Trophoblast cell (in vitro differentiated cells and primary cell): Measurements from ENCODE around the gene ACP4.
"Not testable (repeated sequence)": the region's sequence is repeated elsewhere in the genome, so short reads cannot be mapped to it uniquely, and the experiment has no call there.

ENCODE experiments used
- DNase-seq, 2 donors: peaks; one replicate each; pipeline ENCODE4 v3.0.0-alpha.2; 2016
- H2AFZ ChIP-seq: 2 replicates; pipeline ENCODE4 v1.6.1; 2013; ENCODE audit warnings: low read length, moderate library complexity, mild to moderate bottlenecking; ENCODE audit not compliant: insufficient read depth, poor library complexity
- H2AK5ac ChIP-seq: 2 replicates; pipeline ENCODE4 v1.6.1; 2013; ENCODE audit warnings: mild to moderate bottlenecking, low read length
- H2BK120ac ChIP-seq: 2 replicates; pipeline ENCODE4 v1.6.1; 2013; ENCODE audit warnings: low read length, mild to moderate bottlenecking, moderate library complexity; ENCODE audit not compliant: insufficient read depth, poor library complexity
- H2BK12ac ChIP-seq: 2 replicates; pipeline ENCODE4 v1.6.1; 2013; ENCODE audit warnings: mild to moderate bottlenecking, low read length, moderate library complexity
- H2BK5ac ChIP-seq: 2 replicates; pipeline ENCODE4 v1.6.1; 2013; ENCODE audit warnings: low read length, low read depth, moderate library complexity, mild to moderate bottlenecking; ENCODE audit not compliant: poor library complexity
- H3K14ac ChIP-seq: 2 replicates; pipeline ENCODE4 v1.6.1; 2013; ENCODE audit warnings: mild to moderate bottlenecking, low read length
- H3K18ac ChIP-seq: 2 replicates; pipeline ENCODE4 v1.6.1; 2013; ENCODE audit warnings: mild to moderate bottlenecking, low read length
- H3K23ac ChIP-seq: 2 replicates; pipeline ENCODE4 v1.6.1; 2013; ENCODE audit warnings: low read length
- H3K27ac ChIP-seq: 2 replicates; pipeline ENCODE4 v1.5.1; 2013; ENCODE audit warnings: low read depth, mild to moderate bottlenecking, inconsistent platforms, low read length, moderate library complexity
- H3K27me3 ChIP-seq: 2 replicates; pipeline ENCODE4 v1.6.1; 2013; ENCODE audit warnings: inconsistent platforms, mild to moderate bottlenecking, low read length, moderate library complexity; ENCODE audit not compliant: insufficient read depth
- H3K36me3 ChIP-seq, 2 experiments: 1 replicate in 1 of 2; 2 replicates in 1 of 2; pipeline ENCODE4 v1.6.1; 2013; ENCODE audit warnings: low read length in 2 of 2, mild to moderate bottlenecking in 2 of 2, moderate library complexity in 1 of 2; ENCODE audit not compliant: insufficient read depth in 2 of 2, control insufficient read depth in 1 of 2
- H3K4ac ChIP-seq: 2 replicates; pipeline ENCODE4 v1.6.1; 2013; ENCODE audit warnings: low read depth, mild to moderate bottlenecking, low read length, moderate library complexity
- H3K4me1 ChIP-seq, 2 experiments: 1 replicate in 1 of 2; 2 replicates in 1 of 2; pipeline ENCODE4 v1.6.1; 2013; ENCODE audit warnings: low read length in 2 of 2, mild to moderate bottlenecking in 2 of 2, moderate library complexity in 1 of 2; ENCODE audit not compliant: insufficient read depth in 2 of 2, control insufficient read depth in 1 of 2
- H3K4me2 ChIP-seq: 2 replicates; pipeline ENCODE4 v1.6.1; 2013; ENCODE audit warnings: inconsistent platforms, mild to moderate bottlenecking, low read length, moderate library complexity
- H3K4me3 ChIP-seq: 2 replicates; pipeline ENCODE4 v1.5.1; 2013; ENCODE audit warnings: mild to moderate bottlenecking, low read depth, low read length, inconsistent platforms
- H3K79me1 ChIP-seq: one replicate; pipeline ENCODE4 v1.6.1; 2013; ENCODE audit warnings: low read length
- H3K79me2 ChIP-seq: 2 replicates; pipeline ENCODE4 v1.6.1; 2013; ENCODE audit warnings: low read length, mild to moderate bottlenecking; ENCODE audit not compliant: control insufficient read depth, insufficient read depth, poor library complexity
- H3K9ac ChIP-seq: 2 replicates; pipeline ENCODE4 v1.6.1; 2013; ENCODE audit warnings: mild to moderate bottlenecking, low read length
- H3K9me3 ChIP-seq: 2 replicates; pipeline ENCODE4 v1.6.1; 2013; ENCODE audit warnings: low read depth, mild to moderate bottlenecking, control low read depth, inconsistent platforms, low read length; ENCODE audit not compliant: insufficient read depth
- H4K12ac ChIP-seq: 2 replicates; pipeline ENCODE4 v1.6.1; 2013; ENCODE audit warnings: low read depth, mild to moderate bottlenecking, low read length, moderate library complexity
- H4K8ac ChIP-seq: 2 replicates; pipeline ENCODE4 v1.6.1; 2013; ENCODE audit warnings: low read depth, mild to moderate bottlenecking, low read length, moderate library complexity
- H4K91ac ChIP-seq: one replicate; pipeline ENCODE4 v1.6.1; 2013; ENCODE audit warnings: low read depth, mild to moderate bottlenecking, low read length, moderate library complexity
- WGBS: extraction: QIAGEN DNeasy Blood & Tissue Kit; methylation state at CpG from one replicate; pipeline ENCODE4 v1.1.7; 2013; ENCODE audit warnings: missing lambda C conversion rate; ENCODE audit not compliant: insufficient read length, insufficient coverage; ENCODE audit errors: extremely low coverage; 5-methylcytosine and 5-hydroxymethylcytosine counted together

ACP4 gene

DNA sequence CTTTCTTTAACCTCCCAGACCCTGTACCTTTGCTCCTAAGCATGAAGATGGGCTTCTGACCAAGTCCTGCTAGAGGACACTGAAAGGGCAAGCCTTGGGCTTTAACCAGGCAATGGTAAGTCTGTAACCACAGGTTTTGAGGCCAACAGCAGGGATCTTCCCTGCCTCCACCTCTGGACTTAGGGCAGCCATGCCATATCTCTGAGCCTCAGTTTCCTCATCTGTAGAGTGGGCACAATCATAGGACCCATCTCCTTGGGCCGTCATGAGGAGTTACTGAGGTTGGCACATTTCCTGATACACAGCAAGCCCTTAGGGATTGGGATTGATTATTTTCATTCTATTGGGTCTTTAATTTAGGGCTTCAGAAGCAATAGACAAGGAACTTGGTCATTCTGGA, 18.6 kb downstream of the ACP4 start:
- no peak overlapping the region for H4K12ac ChIP-seq
- no peak overlapping the region for H2BK120ac ChIP-seq
- no peak overlapping the region for H3K18ac ChIP-seq
- H3K79me1 ChIP-seq: peaks cover 9% of the 10 kb centered on the region
- no peak for DNase-seq
- no peak overlapping the region for H3K4ac ChIP-seq
- no peak overlapping the region for H3K4me3 ChIP-seq
- H4K8ac ChIP-seq: no peak overlapping the region
- H2AK5ac ChIP-seq: no peak overlapping the region
- no peak overlapping the region for H3K9ac ChIP-seq
- H2BK5ac ChIP-seq: no peak overlapping the region
- no peak overlapping the region for H2AFZ ChIP-seq
- H3K14ac ChIP-seq: no peak overlapping the region
- H3K79me2 ChIP-seq: peaks cover 6% of the 10 kb centered on the region
- no peaks in the 10 kb centered on the region for H3K36me3 ChIP-seq
- H4K91ac ChIP-seq: no peak overlapping the region
- peaks cover 4% of the 10 kb centered on the region for H3K9me3 ChIP-seq
- H3K27me3 ChIP-seq: no peaks in the 10 kb centered on the region
- no peak overlapping the region for H2BK12ac ChIP-seq
- no CpG with 5 or more reads among the region's 1 CpG for WGBS
- no peaks in the 10 kb centered on the region for H3K4me1 ChIP-seq
- no peak overlapping the region for H3K23ac ChIP-seq
- no peak overlapping the region for H3K4me2 ChIP-seq
- H3K27ac ChIP-seq: no peak overlapping the region

GRCh38 chr19:50811622-50812238, 21.5 kb downstream of the ACP4 start:
- not testable (repeated sequence) for H3K27me3 ChIP-seq, H3K79me2 ChIP-seq, H3K27ac ChIP-seq, H3K14ac ChIP-seq, H3K9ac ChIP-seq, H3K36me3 ChIP-seq, H3K9me3 ChIP-seq, H3K4me1 ChIP-seq, H2BK12ac ChIP-seq, H2AFZ ChIP-seq, H4K12ac ChIP-seq, H3K4ac ChIP-seq, H3K23ac ChIP-seq, H3K4me2 ChIP-seq, H2BK5ac ChIP-seq, H2AK5ac ChIP-seq, H4K8ac ChIP-seq, DNase-seq, H3K79me1 ChIP-seq, H3K18ac ChIP-seq, H2BK120ac ChIP-seq, H4K91ac ChIP-seq
- WGBS: no CpG with 5 or more reads among the region's 3 CpGs
- peak overlapping the region; percentile 27 for H3K4me3 ChIP-seq

- Histone ChIP-seq H3K9ac (no peak overlapping the region), H4K12ac (no peak overlapping the region), H3K36me3 (no peaks in the 10 kb centered on the region), H2AK5ac (no peak overlapping the region), H4K91ac (no peak overlapping the region), H2AFZ (no peak overlapping the region), H3K4me3 (no peak overlapping the region), H3K4me2 (no peak overlapping the region), H2BK5ac (no peak overlapping the region), H4K8ac (no peak overlapping the region), H2BK120ac (no peak overlapping the region), H3K27me3 (no peaks in the 10 kb centered on the region), H3K9me3 (peaks cover 6% of the 10 kb centered on the region), H3K79me1 (no peaks in the 10 kb centered on the region), H3K14ac (no peak overlapping the region), H3K79me2 (no peaks in the 10 kb centered on the region), H3K27ac (no peak overlapping the region), H3K23ac (no peak overlapping the region), H2BK12ac (no peak overlapping the region), H3K4me1 (no peaks in the 10 kb centered on the region), H3K4ac (no peak overlapping the region), H3K18ac (no peak overlapping the region)
- WGBS: no CpG with 5 or more reads among the region's 3 CpGs
- no peak for DNase-seq
Observed at GRCh38 chr19:50812474-50812873, 22.3 kb downstream of the ACP4 start.

DNA sequence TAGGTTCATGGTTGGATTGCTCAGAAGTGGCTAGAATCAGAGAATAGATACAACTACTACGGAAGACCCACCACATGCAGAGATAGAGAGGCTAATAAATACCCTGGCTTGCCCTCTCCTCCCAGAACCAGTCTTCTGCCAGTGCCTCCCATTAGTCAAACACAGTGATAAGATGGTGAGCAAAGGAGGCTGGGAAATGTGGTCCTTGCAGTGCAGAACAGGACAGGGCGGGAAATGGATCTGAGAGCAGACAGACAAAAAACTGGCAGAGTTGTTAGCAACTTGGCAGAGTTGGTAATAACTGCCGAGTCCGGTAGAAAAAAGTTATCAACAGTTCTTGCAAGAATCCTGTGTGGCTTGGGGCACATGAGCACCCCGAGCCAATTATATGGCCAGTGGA, 24.7 kb downstream of the ACP4 start:
- H3K79me1 ChIP-seq: no peaks in the 10 kb centered on the region
- no peak for DNase-seq
- H4K91ac ChIP-seq: no peak overlapping the region
- H3K9me3 ChIP-seq: peaks cover 19% of the 10 kb centered on the region
- H3K4me3 ChIP-seq: no peak overlapping the region
- no peak overlapping the region for H2BK12ac ChIP-seq
- WGBS: no CpG with 5 or more reads among the region's 5 CpGs
- H4K8ac ChIP-seq: no peak overlapping the region
- H4K12ac ChIP-seq: no peak overlapping the region
- no peak overlapping the region for H3K14ac ChIP-seq
- no peak overlapping the region for H2AK5ac ChIP-seq
- H3K4me2 ChIP-seq: no peak overlapping the region
- H2BK120ac ChIP-seq: no peak overlapping the region
- H3K4ac ChIP-seq: no peak overlapping the region
- H3K23ac ChIP-seq: no peak overlapping the region
- H3K18ac ChIP-seq: no peak overlapping the region
- no peak overlapping the region for H3K9ac ChIP-seq
- H3K4me1 ChIP-seq: peaks cover 0 to 2% of the 10 kb centered on the region in 2 experiments
- H3K36me3 ChIP-seq: no peaks in the 10 kb centered on the region
- H2BK5ac ChIP-seq: no peak overlapping the region
- peaks cover 18% of the 10 kb centered on the region for H3K27me3 ChIP-seq
- no peak overlapping the region for H3K27ac ChIP-seq
- H2AFZ ChIP-seq: no peak overlapping the region
- no peaks in the 10 kb centered on the region for H3K79me2 ChIP-seq
